ENCODE data around the gene FAM186B. TPM values are rescaled to one million over a fixed set of nuclear protein-coding genes. Genes with fewer than 3 reads are reported as not detected.

FAM186B gene
- total RNA-seq, 1 experiment from 2014 or later, result 0.39 TPM

DNA sequence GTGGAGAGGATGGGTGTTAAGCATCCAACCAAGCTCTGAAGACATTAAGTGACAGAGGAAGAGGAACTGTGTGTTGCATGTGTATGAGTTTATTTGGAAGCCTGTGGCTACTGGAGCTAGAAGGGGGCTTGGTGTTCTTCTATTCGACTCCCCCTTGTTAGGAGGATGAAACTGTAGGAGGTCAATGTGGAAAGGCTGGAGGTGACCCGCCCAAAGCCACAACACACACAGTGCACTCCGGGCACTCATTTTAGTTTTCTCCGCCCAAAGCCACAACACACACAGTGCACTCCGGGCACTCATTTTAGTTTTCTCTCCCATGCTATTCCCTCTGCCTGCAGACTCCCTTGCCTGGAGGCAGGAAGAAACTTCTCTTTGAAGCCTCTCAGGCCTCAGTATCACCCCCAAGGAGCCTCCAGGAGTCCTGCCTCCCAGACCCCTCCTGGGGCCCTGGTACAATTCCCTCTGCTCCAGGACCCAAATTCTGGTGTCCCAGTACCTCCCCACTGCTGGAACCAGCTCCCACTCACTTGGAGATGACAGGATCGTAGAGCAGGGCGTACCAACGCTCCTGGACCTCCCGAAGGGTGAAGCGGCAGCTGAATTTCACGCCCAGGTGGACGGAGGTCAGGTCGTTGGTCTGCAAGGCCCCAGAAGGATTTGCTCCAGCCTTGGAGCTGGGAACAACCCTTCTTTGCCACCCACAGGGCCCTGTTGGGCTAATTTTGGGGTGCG is 41.3 kb downstream of the FAM186B start:
- H3K27ac Mint-ChIP-seq, result no peak overlapping the region
- H3K4me1 Mint-ChIP-seq, result peaks cover 12% of the 10 kb centered on the region
- DNase-seq (ENCODE audit: low spot score), result no peak
- H3K4me3 Mint-ChIP-seq, result no peak overlapping the region
- no peaks in the 10 kb centered on the region for H3K27me3 Mint-ChIP-seq (ENCODE audit: low read depth)
- no peaks in the 10 kb centered on the region for H3K9me3 Mint-ChIP-seq
- POLR2A ChIA-PET, result no interaction called here
- no peak for ATAC-seq
- CTCF ChIA-PET, result interaction anchor here (1.7 to 2.3 kb wide), 2 partner anchors 10 to 16 kb away, joined by 6 to 8 read pairs; no protein-coding TSS in a partner anchor
- TF ChIP-seq SP1 (CRISPR knock-in tag; conservative IDR thresholded peaks at IDR 0.05) (no peak), ZNF138 (CRISPR knock-in tag; conservative IDR thresholded peaks at IDR 0.05) (no peak), ZNF396 (CRISPR knock-in tag; IDR thresholded peaks at IDR 0.05; ENCODE audit: borderline replicate concordance) (no peak), FOXJ3 (CRISPR knock-in tag; IDR thresholded peaks at IDR 0.05; ENCODE audit: borderline replicate concordance) (no peak), NFATC4 (CRISPR knock-in tag; IDR thresholded peaks at IDR 0.05) (no peak), KAT7 (CRISPR knock-in tag; IDR thresholded peaks at IDR 0.05; ENCODE audit: borderline replicate concordance) (no peak), ZNF423 (CRISPR knock-in tag; IDR thresholded peaks at IDR 0.05) (no peak), ZNF232 (CRISPR knock-in tag; IDR thresholded peaks at IDR 0.05) (no peak), ESRRA (CRISPR knock-in tag; IDR thresholded peaks at IDR 0.05; ENCODE audit: borderline replicate concordance) (no peak), SMAD3 (CRISPR knock-in tag; IDR thresholded peaks at IDR 0.05; ENCODE audit: borderline replicate concordance) (no peak), OVOL2 (CRISPR knock-in tag; IDR thresholded peaks at IDR 0.05; ENCODE audit: borderline replicate concordance) (no peak), ZNF263 (CRISPR knock-in tag; IDR thresholded peaks at IDR 0.05; ENCODE audit: low read depth) (no peak), ATF1 (CRISPR knock-in tag; IDR thresholded peaks at IDR 0.05) (no peak), ZNF671 (CRISPR knock-in tag; IDR thresholded peaks at IDR 0.05) (no peak), MXD4 (CRISPR knock-in tag; IDR thresholded peaks at IDR 0.05; ENCODE audit: borderline replicate concordance) (no peak), PRRX2 (CRISPR knock-in tag; IDR thresholded peaks at IDR 0.05) (no peak)
- TF ChIP-seq, protein P1, sequence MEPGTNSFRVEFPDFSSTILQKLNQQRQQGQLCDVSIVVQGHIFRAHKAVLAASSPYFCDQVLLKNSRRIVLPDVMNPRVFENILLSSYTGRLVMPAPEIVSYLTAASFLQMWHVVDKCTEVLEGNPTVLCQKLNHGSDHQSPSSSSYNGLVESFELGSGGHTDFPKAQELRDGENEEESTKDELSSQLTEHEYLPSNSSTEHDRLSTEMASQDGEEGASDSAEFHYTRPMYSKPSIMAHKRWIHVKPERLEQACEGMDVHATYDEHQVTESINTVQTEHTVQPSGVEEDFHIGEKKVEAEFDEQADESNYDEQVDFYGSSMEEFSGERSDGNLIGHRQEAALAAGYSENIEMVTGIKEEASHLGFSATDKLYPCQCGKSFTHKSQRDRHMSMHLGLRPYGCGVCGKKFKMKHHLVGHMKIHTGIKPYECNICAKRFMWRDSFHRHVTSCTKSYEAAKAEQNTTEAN (CRISPR knock-in tag; IDR thresholded peaks at IDR 0.05), result no peak
- TF ChIP-seq, protein P2, sequence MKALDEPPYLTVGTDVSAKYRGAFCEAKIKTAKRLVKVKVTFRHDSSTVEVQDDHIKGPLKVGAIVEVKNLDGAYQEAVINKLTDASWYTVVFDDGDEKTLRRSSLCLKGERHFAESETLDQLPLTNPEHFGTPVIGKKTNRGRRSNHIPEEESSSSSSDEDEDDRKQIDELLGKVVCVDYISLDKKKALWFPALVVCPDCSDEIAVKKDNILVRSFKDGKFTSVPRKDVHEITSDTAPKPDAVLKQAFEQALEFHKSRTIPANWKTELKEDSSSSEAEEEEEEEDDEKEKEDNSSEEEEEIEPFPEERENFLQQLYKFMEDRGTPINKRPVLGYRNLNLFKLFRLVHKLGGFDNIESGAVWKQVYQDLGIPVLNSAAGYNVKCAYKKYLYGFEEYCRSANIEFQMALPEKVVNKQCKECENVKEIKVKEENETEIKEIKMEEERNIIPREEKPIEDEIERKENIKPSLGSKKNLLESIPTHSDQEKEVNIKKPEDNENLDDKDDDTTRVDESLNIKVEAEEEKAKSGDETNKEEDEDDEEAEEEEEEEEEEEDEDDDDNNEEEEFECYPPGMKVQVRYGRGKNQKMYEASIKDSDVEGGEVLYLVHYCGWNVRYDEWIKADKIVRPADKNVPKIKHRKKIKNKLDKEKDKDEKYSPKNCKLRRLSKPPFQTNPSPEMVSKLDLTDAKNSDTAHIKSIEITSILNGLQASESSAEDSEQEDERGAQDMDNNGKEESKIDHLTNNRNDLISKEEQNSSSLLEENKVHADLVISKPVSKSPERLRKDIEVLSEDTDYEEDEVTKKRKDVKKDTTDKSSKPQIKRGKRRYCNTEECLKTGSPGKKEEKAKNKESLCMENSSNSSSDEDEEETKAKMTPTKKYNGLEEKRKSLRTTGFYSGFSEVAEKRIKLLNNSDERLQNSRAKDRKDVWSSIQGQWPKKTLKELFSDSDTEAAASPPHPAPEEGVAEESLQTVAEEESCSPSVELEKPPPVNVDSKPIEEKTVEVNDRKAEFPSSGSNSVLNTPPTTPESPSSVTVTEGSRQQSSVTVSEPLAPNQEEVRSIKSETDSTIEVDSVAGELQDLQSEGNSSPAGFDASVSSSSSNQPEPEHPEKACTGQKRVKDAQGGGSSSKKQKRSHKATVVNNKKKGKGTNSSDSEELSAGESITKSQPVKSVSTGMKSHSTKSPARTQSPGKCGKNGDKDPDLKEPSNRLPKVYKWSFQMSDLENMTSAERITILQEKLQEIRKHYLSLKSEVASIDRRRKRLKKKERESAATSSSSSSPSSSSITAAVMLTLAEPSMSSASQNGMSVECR (CRISPR knock-in tag; IDR thresholded peaks at IDR 0.05; ENCODE audit: borderline replicate concordance), result no peak
- TF ChIP-seq, protein P3, sequence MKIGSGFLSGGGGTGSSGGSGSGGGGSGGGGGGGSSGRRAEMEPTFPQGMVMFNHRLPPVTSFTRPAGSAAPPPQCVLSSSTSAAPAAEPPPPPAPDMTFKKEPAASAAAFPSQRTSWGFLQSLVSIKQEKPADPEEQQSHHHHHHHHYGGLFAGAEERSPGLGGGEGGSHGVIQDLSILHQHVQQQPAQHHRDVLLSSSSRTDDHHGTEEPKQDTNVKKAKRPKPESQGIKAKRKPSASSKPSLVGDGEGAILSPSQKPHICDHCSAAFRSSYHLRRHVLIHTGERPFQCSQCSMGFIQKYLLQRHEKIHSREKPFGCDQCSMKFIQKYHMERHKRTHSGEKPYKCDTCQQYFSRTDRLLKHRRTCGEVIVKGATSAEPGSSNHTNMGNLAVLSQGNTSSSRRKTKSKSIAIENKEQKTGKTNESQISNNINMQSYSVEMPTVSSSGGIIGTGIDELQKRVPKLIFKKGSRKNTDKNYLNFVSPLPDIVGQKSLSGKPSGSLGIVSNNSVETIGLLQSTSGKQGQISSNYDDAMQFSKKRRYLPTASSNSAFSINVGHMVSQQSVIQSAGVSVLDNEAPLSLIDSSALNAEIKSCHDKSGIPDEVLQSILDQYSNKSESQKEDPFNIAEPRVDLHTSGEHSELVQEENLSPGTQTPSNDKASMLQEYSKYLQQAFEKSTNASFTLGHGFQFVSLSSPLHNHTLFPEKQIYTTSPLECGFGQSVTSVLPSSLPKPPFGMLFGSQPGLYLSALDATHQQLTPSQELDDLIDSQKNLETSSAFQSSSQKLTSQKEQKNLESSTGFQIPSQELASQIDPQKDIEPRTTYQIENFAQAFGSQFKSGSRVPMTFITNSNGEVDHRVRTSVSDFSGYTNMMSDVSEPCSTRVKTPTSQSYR (CRISPR knock-in tag; IDR thresholded peaks at IDR 0.05), result no peak
- TF ChIP-seq, protein P4, sequence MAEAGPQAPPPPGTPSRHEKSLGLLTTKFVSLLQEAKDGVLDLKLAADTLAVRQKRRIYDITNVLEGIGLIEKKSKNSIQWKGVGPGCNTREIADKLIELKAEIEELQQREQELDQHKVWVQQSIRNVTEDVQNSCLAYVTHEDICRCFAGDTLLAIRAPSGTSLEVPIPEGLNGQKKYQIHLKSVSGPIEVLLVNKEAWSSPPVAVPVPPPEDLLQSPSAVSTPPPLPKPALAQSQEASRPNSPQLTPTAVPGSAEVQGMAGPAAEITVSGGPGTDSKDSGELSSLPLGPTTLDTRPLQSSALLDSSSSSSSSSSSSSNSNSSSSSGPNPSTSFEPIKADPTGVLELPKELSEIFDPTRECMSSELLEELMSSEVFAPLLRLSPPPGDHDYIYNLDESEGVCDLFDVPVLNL (CRISPR knock-in tag; IDR thresholded peaks at IDR 0.05; ENCODE audit: borderline replicate concordance, low read depth), result no peak
- H3K36me3 Mint-ChIP-seq, result peaks cover 41% of the 10 kb centered on the region

Measured in WTC11 (cell line).